Vagina (tissue), 2 donors: Measurements from ENCODE around the gene WWOX.

Experiments used
- POLR2A ChIP-seq, 2 donors: fragments of 450-650 bp; IDR thresholded peaks; one replicate each; pipeline ENCODE4 v1.6.1; 2017; ENCODE audit warnings: antibody characterized with exemption in 2 of 2, mild to moderate bottlenecking in 2 of 2, moderate library complexity in 2 of 2
- POLR2AphosphoS5 ChIP-seq, 2 donors: sonication (generic); formaldehyde crosslinking; IDR thresholded peaks; one replicate each; pipeline ENCODE4 v1.9.0; 2017; ENCODE audit warnings: antibody characterized with exemption in 2 of 2, mild to moderate bottlenecking in 2 of 2, low read depth in 1 of 2; ENCODE audit not compliant: insufficient read depth in 1 of 2
- TF ChIP-seq, protein P1 (sequence below), 3 experiments: fragments of 450-650 bp in 2 of 3; fragments of 200-600 bp in 1 of 3; sonication (generic) in 1 of 3; IDR thresholded peaks; one replicate each; pipeline ENCODE4 v1.5.1; 2017 to 2019; ENCODE audit warnings: antibody characterized with exemption in 3 of 3, mild to moderate bottlenecking in 2 of 3, moderate library complexity in 2 of 3

DNA sequence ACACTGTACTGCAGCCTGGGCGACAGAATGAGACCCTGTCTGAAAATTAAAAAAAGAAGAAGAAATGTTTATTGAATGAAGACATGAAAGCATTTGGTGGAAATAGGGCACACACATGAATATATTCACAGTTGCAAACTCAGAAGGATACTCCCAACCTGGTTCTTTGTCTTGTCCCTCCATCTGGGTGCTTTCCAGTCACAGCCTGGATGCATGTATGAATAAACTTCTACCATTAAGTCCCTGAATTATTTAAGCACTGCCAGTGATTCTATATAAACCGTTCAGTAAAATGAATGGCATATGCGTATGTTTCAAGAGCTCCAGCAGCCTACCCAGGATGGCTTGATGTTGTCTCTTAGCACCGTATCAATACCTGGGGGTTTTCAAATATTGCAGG, 591.1 kb downstream of the WWOX start:
- TF ChIP-seq, protein P1, sequence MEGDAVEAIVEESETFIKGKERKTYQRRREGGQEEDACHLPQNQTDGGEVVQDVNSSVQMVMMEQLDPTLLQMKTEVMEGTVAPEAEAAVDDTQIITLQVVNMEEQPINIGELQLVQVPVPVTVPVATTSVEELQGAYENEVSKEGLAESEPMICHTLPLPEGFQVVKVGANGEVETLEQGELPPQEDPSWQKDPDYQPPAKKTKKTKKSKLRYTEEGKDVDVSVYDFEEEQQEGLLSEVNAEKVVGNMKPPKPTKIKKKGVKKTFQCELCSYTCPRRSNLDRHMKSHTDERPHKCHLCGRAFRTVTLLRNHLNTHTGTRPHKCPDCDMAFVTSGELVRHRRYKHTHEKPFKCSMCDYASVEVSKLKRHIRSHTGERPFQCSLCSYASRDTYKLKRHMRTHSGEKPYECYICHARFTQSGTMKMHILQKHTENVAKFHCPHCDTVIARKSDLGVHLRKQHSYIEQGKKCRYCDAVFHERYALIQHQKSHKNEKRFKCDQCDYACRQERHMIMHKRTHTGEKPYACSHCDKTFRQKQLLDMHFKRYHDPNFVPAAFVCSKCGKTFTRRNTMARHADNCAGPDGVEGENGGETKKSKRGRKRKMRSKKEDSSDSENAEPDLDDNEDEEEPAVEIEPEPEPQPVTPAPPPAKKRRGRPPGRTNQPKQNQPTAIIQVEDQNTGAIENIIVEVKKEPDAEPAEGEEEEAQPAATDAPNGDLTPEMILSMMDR (IDR thresholded peaks at IDR 0.05): no peak
- TF ChIP-seq POLR2A (IDR thresholded peaks at IDR 0.05) (no peak), POLR2AphosphoS5 (IDR thresholded peaks at IDR 0.05; ENCODE audit: insufficient read depth in 1 of 2, low read depth in 1 of 2) (no peak)
